GM19238 (cell line): ENCODE measurements around the gene SORBS1.

Experiments used
- DNase-seq: peaks from one replicate; pipeline ENCODE4 v3.0.0; 2011; ENCODE audit warnings: low spot score; ENCODE audit not compliant: insufficient read length

The SORBS1 gene

DNA sequence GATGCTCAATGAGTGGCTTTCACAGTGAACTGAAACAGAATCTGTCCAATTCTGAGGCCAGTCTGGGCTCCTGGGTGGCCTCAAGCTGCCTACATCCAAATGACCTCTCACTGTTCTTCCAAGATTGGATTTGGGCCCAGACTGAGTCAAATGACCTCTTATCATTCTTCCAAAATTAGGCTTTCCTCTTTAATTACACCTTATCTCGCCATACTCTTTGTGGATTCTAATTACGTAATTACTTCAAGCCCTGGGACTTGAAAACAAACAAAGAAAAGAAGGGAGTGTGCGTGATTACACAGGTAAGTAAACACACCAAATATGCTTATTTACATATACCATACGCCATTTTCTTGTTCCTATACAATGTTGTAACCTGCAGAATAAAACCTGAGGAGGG is 18.8 kb downstream of the SORBS1 start:
- DNase-seq, result no peak

GRCh38 chr10:95540514-95541052 is 20.6 kb downstream of the SORBS1 start:
- DNase-seq, result no peak

GRCh38 chr10:95539560-95540284 is 21.4 kb downstream of the SORBS1 start:
- no peak for DNase-seq

- no peak for DNase-seq
Measured at GRCh38 chr10:95538412-95538811, 22.8 kb downstream of the SORBS1 start.

DNA sequence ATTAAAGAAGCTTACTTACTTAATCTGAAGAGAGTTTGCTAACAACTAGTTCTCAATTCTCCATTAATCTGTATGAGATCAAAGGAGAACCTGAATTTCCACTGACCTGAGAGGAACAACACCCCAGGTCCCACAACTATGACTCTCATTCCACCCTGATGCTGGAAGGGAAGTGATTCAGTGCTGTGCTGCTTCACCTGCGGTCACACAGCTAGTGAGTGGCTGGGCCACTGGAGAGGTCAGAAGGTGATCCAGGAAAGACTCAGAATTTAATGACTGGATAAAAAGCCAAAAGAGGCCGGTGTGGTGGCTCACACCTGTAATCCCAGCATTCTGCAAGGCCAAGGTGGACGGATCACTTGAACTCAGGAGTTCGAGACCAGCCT is 23.6 kb downstream of the SORBS1 start:
- no peak for DNase-seq

DNA sequence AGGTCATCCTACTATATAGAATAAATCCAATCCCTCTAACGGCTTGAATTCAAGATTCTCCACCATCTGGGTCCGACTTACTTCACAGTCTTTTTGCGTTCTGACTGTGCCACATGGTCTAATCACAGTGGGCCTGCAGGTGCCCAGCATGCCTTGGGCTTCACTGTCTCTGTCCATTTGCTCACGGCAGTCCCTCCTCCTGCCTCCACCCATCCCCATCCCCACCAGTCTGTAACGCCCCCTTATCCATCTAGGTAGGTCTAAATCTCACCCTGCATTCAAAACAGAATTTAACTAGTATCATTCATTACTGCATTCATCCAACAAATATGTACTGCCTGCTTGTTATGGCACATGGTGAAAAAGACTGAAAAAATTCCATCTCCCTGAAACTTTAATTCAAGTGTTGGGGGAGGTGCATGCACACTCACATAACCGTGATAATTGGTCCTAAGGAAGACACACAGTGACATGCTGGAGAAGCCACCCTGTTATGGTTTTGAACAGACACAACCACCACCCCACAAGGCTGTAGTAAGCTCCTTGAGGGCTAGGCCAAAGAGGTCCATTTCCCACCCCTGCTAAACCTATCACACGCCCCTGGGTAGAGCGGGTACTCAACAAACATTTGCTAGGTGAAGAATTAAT is 24.2 kb downstream of the SORBS1 start:
- no peak for DNase-seq

- no peak for DNase-seq
Measured at GRCh38 chr10:95536017-95536416, 25.2 kb downstream of the SORBS1 start.

- DNase-seq, result no peak
Measured at GRCh38 chr10:95535526-95535925, 25.6 kb downstream of the SORBS1 start.

- no peak for DNase-seq
Measured at GRCh38 chr10:95533590-95533989, 27.6 kb downstream of the SORBS1 start.

DNA sequence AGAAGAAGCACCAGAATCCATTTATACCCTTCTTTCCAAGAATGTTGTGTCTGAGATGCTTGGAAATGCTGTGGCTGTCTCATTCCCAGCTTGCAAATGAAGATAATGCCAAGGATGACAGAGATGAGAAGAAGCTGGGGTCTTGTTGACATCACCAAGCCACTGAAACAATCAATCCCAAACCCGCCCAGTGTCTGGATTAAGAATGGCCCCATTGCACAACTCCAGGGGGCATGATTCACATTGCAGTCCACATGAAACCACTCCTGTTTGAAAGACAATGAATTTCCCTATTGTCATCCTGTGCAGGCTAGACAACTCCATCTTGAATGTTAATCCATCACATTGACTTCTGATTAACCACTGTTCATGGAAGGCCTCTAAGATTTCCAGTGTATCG is 28.6 kb downstream of the SORBS1 start:
- no peak for DNase-seq

GRCh38 chr10:95531994-95532399 is 29.2 kb downstream of the SORBS1 start:
- DNase-seq, result no peak

- DNase-seq, result no peak
Measured at GRCh38 chr10:95531058-95531809, 29.9 kb downstream of the SORBS1 start.

- DNase-seq, result no peak
Measured at GRCh38 chr10:95530561-95530960, 30.6 kb downstream of the SORBS1 start.

DNA sequence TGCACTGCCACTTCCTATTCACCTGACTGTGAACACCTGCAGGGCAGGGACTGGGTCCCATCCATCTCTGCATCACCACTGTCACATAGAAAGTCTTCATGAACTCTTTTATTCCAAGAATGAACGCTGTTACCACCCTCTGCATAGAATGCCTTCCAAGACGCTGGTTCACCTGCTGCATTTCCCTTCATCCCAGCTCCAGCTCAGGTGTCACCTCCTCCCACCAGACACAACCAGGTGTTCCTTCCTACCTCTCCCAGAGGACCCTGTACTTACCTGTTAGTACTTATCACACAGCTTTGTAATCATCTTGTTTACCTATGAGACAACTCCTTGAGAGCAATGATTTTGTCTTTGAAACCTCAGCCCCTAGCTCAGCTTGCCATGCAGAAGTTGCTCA is 31.1 kb downstream of the SORBS1 start:
- no peak for DNase-seq

DNA sequence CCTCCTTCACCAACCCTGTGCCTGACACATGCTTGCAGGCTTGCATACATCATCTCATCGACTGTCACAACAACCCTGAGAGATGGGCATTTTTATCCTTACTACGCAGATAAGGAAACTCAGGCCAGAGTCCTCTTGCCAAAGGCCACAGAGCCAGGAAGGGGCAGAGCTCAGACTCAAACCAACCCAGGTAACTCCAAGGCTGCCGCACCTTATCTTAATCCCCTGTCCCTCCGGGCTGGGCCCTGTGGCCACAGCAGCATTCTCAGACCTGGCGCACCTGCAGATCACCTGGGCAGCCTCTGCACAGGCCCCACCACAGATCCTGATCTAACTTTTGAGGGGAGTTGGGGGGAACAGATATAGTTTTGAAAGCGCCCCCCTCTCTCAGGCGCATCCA is 35.1 kb downstream of the SORBS1 start:
- DNase-seq, result no peak

DNA sequence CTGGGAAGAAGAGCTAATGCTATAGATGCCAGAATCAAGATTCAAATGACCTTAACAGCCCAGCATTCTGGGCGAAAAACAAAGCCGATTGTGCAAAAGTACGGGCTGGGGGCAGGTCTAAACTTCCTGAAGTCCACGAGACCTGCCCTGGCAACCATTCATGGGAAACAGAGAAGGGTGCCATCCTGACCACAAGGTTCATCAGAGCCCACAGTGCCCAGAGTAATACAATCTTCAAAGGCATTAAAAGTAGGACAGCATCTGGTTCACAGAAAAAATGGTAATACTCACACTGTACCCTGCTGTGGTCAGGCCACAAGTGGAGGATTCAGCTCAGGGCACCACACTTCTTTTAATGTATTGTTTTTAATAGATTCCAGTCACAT is 36.1 kb downstream of the SORBS1 start:
- DNase-seq, result no peak

- no peak for DNase-seq
Measured at GRCh38 chr10:95524358-95525032, 36.7 kb downstream of the SORBS1 start.

DNA sequence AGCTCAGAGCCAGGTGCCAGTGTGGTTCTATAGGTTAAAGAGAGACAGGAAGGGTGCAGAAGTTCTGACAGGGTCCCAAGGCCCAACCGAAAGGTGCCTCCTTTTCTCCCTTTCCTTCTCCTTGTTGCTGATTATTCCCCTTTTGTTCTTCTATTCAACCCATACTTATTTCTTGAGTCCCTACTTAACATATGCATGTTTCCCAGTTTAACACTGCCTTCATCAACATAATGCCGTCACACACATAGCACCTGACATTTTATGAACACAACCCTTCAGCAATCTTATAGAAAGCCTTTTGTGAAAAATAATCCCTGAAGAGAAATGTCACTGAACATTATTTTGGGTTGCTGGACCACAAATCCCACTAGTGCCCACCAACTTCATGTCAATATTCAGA is 39.1 kb downstream of the SORBS1 start:
- no peak for DNase-seq

DNA sequence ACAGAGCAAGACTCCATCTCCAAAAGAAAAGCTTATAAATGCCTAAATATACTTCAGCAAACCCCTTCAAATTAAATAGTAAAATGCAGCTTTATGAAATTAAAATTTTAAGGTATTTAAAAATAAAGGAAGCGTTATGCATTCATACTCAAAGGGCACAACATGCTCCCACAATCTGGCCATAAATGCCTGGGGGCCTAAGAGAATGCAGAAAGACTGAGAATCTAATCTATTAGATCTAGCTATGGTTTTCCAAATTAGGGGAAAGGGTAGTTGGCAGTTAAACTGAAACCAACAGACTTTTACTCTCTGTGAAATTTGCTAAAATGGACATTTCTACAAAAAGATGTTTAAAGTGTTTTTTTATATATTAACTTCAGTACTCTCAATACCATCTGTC is 40.6 kb downstream of the SORBS1 start:
- no peak for DNase-seq

- no peak for DNase-seq
Measured at GRCh38 chr10:95518455-95519452, 42.4 kb downstream of the SORBS1 start.
